Astrocyte of the spinal cord (primary cell): Measurements from ENCODE around the gene MTUS2.

Experiments
- DNase-seq: peaks from one replicate; pipeline ENCODE4 v3.0.0; 2011; ENCODE audit warnings: low read depth, low spot score
- H3K4me3 ChIP-seq: 2 replicates; pipeline ENCODE4 v1.5.1; 2011; ENCODE audit warnings: low read depth, mild to moderate bottlenecking, low read length, moderate library complexity
- in situ Hi-C: cut with HindIII; loops from 2 replicates; pipeline ENCODE4 v1.10.0; 2017; ENCODE audit warnings: low sequenced_read_pairs
- TF ChIP-seq, protein P1 (sequence below): IDR thresholded peaks from 2 replicates; pipeline ENCODE4 v1.5.1; 2012; ENCODE audit warnings: low read depth, mild to moderate bottlenecking, low read length, inconsistent platforms

The MTUS2 gene

DNA sequence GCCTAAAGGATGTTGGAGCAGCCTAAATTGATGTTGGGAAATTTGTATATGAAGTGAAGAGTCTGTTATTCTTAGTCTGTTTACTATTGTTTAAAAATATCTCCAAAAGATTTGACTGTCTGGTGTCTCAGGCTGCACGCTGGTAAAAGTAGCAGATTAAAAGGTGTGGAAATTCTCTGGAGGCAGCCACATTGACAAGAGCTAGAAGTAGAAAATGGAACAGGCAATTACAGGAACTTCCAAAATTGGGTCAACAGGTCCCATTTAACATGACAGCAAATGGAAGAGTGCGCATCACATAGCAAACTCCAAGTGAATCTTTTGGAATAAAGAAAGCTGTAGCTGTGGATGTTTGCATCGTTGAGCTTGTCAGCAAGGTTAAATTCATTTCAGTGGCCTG lies 138.3 kb downstream of the MTUS2 start:
- TF ChIP-seq, protein P1, sequence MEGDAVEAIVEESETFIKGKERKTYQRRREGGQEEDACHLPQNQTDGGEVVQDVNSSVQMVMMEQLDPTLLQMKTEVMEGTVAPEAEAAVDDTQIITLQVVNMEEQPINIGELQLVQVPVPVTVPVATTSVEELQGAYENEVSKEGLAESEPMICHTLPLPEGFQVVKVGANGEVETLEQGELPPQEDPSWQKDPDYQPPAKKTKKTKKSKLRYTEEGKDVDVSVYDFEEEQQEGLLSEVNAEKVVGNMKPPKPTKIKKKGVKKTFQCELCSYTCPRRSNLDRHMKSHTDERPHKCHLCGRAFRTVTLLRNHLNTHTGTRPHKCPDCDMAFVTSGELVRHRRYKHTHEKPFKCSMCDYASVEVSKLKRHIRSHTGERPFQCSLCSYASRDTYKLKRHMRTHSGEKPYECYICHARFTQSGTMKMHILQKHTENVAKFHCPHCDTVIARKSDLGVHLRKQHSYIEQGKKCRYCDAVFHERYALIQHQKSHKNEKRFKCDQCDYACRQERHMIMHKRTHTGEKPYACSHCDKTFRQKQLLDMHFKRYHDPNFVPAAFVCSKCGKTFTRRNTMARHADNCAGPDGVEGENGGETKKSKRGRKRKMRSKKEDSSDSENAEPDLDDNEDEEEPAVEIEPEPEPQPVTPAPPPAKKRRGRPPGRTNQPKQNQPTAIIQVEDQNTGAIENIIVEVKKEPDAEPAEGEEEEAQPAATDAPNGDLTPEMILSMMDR: no peak
- in situ Hi-C loops: no loop called here
- DNase-seq: no peak
- no peak overlapping the region for H3K4me3 ChIP-seq

DNA sequence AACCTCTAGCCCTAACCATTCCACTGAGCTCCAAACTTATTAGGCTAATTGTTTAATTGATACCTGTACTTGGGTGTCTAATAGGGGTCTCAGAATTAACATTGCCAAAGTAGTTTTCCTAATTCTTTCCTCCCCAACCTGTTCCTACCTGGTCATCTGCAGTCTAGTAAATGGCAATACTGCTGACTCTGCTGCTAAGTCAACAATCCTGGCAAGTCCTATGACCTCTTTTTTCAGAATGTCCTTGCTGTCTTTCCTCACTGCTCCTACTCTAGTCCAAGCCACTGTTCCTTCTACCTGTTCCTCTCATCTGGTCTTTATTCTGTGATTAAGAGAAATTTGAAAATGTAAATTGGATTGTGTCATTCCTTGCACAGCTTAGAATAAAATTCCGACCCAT lies 143.9 kb downstream of the MTUS2 start:
- in situ Hi-C loops: no loop called here
- H3K4me3 ChIP-seq: no peak overlapping the region
- TF ChIP-seq, protein P1: no peak
- DNase-seq: no peak

DNA sequence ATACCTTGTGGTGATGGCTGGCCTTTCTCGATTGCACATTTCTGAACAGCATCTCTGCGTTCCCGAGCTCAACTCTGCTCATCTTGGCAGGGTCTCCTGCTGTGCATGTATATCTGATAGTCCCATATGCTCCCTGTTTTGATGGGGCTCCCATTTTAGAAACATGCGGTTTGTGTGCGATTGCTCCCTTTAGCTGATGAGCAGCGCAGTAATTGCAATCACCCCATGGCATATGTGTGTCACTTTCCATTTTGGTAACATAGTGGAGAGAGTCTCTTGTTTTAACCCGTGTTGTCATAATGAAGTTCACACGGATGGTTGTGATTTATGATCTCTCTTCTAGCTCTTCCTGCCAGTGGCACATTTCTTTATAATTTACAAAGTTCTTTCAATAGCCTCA lies 144.7 kb downstream of the MTUS2 start:
- TF ChIP-seq, protein P1: no peak
- in situ Hi-C loops: no loop called here
- no peak for DNase-seq
- no peak overlapping the region for H3K4me3 ChIP-seq

DNA sequence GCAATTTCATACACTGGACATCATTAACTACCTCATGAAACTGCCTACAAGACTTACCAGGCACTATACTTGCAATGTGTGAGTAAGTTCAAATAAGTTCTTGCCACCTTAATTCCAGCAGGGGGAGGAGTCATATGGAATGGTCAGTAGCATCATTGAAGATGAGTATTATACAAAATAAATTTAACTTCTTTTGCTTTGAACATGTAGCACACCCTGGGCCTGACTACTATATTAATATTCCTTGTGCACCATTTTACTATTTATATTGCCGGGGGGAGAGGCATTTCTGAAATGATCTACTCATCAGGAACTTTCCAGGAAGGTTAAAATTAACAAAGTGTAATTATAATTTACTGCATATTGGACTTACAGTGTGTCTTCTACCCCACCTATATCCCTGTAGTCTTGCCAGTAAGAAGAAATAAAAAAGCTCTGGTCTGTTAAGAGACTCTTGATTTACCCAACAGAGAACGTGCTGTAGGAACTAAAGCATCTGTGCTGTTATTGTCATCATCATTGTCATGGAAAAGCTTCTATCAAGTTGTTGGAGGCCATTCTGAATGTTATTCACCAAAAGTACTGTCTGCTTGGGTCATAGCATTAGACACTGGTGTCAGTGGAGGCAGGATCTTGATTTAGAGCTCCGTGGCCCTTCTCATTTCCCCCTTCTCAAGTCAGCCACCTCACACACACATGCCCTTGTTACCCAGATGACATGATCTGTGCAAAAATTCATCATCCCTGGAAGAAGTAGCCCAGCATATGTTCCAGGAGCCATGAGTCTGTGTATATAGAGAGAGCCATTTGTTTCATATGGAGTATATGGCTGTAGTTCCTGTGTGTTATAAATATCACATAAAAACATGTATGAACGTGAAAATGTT lies 147.1 kb downstream of the MTUS2 start:
- TF ChIP-seq, protein P1: no peak
- DNase-seq: no peak
- in situ Hi-C loops: no loop called here
- no peak overlapping the region for H3K4me3 ChIP-seq

DNA sequence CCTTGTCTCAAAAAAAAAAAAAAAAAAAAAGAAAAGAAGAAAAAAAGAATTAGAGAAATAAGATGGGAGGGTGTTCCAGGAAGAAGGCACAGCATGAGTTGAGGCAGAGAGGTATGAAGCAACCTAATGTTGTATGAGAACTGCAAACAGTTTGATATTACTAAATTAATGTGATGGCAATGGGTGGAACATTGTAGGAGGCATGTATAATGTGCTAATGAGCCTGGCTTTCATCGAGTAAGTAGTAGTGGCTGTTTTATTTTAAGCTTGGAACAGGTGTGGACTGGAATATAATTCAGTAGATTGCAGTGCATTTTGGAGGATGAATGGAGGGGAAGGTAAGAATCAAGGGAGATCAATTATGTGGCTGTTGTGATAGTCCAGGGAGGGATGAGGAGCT lies 156.1 kb downstream of the MTUS2 start:
- TF ChIP-seq, protein P1: no peak
- no peak for DNase-seq
- in situ Hi-C loops: no loop called here
- no peak overlapping the region for H3K4me3 ChIP-seq

DNA sequence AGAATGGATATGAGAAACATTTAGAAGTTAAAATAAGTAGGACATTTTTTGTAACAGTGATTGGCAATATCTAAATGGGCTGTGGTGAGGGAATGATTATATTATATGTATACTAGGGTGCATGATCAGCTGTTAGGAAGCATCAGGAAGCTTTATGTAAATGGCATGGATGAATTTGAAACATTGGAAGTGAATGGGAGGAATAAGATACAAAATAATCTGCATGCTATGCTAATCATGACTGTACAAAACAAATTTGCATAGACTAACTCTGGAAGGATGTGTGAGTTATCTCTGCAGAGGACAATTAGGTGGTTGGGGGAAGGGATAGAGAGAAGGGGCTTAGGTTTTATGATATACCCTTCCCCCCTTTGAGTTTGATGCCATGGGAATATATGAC lies 156.5 kb downstream of the MTUS2 start:
- no peak for DNase-seq
- H3K4me3 ChIP-seq: no peak overlapping the region
- TF ChIP-seq, protein P1: no peak
- in situ Hi-C loops: no loop called here
